HG02970 (cell line): ENCODE data around the gene ENTPD2.

ENCODE experiments used
- ATAC-seq: cut with Tn5 transposase; IDR thresholded peaks from one replicate; pipeline ENCODE4 v1.9.1; 2021; ENCODE audit warnings: mild to moderate bottlenecking, moderate library complexity, moderate number of reproducible peaks; ENCODE audit not compliant: unreplicated experiment, low FRiP score

ENTPD2 gene

DNA sequence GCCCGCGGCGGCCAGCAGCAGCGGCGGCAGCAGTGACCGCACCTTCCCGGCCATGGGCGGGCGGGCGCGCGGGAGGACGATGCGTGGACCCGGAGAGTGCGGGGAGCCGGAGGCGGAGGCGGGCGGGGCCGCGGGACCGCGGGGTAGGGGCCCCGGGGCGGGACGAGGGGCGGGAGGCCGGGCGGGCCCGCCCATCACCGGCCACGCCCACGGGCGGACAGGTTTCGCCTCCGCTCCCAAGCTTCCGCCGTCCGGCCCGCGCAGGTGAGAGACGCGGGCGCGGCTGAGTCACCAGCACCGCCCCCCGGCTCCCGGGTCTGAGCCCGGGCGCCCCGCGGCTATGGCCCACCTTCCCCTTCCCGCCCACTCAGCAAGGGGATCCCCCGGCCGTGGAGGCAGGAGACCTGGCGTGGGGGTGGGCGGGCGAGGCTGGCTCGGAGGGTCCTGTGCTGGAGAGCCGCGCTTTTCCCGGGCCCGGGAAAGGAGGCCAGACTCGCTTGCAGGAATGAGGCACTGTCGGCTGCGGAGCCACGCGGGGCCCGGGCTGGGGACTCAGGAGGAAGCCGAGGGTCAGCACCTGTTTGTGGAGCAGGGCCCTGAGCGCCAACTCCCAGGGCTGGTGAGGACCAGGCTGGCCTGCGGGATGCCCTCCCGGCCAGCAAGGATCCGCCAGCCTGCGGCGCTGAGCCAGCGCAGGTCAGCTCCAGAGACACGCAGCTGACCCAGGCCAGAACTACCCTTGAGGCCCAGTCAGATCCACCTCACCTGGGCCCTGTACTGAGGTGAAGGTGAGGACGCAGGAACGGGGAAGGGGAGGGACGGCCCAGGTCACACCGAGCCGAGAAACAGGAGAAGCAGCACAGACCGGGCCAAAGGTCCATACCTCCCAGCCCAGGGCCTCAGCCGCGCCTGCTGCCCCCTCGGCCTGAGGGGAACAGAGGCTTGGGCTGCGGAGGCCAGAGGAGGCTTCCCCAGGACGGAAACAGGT is at the start of gene ENTPD2:
Gene ENTPD2 (minus strand): TSS at position 118 of the 988 bp plus-strand sequence. CDS start 64 bp downstream, at position 54.
- ATAC-seq, result no peak

DNA sequence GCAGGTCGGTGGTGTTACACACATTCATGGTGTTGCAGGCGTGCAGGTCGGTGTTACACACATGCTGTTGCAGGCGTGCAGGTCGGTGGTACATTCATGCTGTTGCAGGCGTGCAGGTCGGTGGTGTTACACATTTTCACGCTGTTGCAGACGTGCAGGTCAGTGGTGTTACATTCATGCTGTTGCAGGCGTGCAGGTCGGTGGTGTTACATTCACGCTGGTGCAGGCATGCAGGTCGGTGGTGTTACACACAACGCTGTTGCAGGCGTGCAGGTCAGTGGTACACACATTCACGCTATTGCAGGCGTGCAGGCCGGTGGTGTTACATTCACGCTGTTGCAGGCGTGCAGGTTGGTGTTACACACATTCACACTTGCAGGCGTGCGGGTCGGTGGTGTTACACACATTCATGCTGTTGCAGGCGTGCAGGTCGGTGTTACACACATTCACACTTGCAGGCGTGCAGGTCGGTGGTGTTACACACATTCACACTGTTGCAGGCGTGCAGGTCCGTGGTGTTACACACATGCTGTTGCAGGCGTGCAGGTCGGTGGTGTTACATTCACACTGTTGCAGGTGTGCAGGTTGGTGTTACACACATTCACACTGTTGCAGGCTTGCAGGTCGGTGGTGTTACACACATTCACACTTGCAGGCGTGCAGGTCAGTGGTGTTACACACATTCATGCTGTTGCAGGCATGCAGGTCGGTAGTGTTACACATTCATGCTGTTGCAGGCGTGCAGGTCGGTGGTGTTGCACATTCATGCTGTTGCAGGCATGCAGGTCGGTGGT is 49.5 kb upstream of the ENTPD2 start:
- no peak for ATAC-seq

GRCh38 chr9:137099231-137099630 is 45.4 kb upstream of the ENTPD2 start:
- no peak for ATAC-seq

DNA sequence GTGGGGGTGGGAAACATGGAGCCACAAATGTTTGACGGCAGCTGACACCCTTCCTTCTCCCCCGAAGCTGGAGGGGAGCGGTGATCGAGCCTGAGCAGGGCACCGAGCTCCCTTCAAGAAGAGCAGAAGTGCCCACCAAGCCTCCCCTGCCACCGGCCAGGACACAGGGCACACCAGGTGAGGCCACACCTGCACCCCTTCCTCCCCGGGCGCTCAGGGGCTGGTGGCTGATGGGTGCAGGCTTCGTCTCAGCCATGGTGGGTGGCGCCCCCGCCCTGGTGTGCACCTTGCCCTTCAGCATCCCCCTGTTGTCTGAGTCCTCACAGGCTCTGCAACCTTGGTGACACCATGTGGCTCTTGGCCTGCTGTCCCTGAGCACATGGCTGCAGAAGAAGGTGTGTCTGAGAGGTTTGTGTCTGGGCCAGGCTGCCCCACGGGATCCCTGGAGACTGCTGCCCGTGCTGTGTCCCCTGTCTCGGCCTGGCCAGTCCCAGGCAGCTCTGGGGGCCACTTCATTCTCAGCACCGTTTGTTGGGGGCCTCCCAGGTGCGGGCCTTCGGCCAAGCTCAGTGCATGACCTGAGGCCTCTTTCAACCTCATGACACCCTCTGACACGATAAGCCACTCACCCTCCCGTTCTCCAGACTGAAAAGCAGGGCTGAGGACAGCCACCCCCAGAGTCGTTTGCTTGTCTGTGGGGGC is 44.1 kb upstream of the ENTPD2 start:
- ATAC-seq, result no peak

- no peak for ATAC-seq
Measured at GRCh38 chr9:137096785-137097546, 43.1 kb upstream of the ENTPD2 start.

DNA sequence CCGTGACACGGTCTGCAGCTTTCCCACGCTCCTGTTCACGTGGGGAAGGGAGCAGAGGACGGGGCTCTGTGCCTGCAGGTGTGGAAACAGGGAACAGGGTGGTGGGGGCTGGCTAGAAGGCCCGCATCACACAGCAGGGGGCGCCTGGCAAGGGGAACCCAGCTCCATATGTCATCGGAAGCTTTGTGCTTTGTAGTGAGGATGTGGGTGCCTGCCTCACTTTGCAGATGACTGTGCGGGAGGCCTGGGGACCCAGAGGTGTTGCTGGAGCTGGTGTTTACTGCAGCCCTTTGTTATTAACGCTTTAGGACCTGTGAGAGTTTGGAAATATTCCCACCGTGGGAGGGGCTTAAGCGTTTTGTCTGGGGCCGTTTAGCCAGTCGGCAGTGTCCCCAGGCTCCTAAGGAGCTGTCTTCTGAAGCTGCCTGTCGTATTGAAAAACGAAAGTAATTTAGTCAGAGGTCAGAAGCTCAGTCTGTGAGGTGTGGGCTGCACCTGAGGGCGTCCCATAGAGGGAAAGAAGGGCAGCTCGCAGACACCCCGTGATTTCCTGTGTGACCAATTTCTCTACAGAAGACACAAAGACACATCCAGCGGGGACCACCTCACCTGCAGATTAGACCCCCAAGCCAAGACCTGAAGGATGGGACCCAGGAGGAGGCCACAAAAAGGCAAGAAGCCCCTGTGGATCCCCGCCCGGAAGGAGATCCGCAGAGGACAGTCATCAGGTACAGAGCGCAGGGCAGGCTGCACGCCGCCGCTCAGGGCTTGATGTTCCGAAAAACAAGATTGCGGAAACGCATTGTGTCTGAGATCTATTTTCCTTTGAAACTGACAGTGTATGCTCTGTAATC is 42.0 kb upstream of the ENTPD2 start:
- ATAC-seq, result peak; percentile 73

DNA sequence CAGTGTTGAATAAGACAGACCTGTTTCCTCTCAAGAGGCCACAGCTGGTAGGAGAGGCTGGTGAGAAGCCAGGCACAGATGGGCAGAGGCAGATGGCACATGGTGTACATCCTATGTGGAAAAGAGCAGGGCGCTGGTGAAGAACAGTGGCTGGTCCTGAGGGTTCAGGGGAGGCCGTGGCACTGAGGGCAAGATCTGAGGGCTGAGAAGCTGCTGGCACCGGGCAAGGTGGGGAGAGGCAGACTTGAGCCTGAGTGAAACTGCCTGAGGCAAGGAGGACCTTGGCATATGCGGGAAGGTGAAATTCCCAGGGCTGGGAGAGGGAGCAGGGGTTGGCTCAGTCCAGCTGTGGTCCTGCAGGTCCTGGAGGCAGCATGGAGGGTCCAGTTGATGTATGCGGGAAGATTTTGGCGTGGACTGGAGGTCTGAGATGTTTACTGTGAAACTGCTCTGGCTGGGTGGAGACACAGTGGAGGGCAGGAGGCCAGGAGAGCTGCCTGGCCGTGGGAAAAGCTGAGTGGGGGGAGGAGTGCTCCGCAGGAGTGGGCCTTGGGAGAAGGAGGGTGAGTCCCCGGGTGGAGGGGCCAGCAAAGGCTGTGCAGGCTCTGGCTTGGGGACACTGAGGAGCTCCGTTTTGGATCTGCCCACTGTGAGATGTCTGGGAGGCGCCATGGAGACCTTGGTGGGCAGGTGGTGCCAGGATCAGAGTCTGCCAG is 35.5 kb upstream of the ENTPD2 start:
- no peak for ATAC-seq

DNA sequence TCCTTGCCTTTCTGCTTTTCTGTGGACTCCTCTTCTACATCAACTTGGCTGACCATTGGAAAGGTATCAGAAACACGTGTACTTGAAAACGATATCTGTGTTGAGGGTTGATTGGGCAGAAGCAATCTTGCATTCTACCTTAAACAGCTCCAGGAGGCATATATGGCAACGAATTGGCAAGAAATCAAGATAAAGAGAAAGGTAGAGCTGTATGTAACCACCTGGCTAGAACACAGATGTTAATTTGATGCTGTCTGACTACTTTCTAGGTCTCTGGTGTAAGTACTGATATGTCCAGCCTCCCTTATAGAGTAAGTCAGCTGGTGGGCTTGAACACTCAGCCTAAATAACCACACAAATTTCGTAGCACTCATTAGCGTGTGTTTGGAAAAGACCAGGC is 34.3 kb upstream of the ENTPD2 start:
- no peak for ATAC-seq

DNA sequence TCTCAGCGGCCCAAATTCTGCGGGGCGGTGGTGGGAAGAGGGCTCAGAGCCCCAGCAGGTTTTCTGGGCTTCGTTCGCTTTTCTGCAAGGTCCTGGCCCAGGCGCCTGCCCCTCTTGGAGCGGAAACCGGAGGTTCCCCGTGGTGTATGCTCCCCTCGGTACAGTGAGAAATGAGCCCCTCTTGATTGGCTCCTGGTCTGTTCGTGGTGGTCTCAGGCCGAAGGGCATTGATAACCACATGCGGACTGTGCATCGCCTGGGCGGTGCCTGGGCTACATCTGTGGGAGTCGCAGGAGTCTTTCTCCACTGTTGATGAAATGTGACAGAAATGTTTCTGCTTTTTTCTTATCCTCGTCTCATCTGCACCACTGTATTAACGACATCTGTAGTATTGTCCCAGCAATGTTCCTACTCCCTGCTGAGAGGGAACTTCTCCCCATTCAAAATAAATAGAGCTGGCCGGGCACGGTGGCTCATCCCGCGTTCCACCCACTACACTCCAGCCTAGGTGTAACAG is 33.6 kb upstream of the ENTPD2 start:
- no peak for ATAC-seq

- ATAC-seq, result peak; percentile 77
Measured at GRCh38 chr9:137086531-137087408, 32.9 kb upstream of the ENTPD2 start, which contains the start of gene MAN1B1. Gene MAN1B1 (plus strand): TSS chr9:137086985. CDS start chr9:137087000, 15 bp downstream.

- peak; percentile 18 for ATAC-seq
Measured at GRCh38 chr9:137085920-137086530, 32.2 kb upstream of the ENTPD2 start.

DNA sequence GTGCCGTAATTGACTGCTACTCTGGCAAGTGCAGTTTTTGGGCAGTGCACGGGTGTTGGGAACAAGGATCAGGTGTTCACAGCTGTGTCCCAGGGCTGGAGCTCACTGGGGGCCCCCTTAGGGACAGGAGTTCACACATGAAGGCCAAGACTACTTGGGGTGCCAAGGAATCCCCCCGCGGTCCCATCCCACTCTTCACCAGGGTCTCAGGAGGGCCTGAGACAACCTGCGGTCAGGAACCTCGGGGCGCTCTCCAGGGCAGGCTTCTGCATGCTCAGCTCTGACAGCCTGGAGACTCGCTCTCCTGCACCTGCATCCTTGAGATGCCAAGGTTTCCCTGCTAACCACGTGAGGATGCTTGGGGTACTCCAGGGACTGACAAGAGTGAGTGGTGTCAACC is 30.7 kb upstream of the ENTPD2 start:
- ATAC-seq, result no peak

GRCh38 chr9:137083394-137084004 is 29.6 kb upstream of the ENTPD2 start:
- ATAC-seq, result no peak

- no peak for ATAC-seq
Measured at GRCh38 chr9:137082925-137083290, 29.0 kb upstream of the ENTPD2 start.

DNA sequence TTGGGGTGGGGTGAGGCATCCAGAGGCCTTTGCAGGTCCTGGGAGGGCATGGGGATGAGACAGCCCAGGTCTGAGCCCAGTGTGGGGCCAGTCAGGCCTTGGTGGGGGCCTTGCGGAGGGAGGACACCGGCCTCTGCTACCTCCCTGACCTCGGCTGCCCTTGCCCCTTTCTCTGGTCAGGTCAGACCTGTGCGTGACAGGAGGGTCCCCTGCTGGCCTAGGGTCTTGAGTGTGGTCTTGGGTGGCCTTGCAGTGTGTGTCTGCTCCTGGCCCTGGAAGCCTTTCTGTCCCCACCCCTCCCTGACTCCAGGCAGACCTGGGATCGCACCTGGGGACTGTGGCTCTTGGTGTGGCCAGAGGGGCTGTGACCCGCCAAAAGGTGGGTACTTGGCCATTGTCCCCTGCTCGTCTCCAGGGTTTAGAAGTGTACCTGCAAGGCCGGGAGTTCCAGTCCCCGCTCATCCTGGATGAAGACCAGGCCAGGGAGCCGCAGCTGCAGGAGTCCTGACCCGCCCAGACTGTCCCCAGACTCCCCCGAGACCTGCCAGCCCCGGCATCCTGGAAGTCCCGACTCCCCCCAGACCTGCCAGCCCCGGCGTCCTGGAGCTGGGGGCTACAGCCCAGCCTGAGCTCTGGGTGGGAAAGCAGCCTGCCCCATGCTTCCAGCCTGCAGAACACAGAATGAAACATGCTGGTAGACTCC is 28.5 kb upstream of the ENTPD2 start:
- no peak for ATAC-seq
